HepG2 (cell line): ENCODE measurements around the gene FEV. TPM values are rescaled to one million over a fixed set of nuclear protein-coding genes. Genes with fewer than 3 reads are reported as not detected.

Experiments
- ARNT2 ChIP-seq: sonication (generic); formaldehyde crosslinking; IDR thresholded peaks from 2 replicates; pipeline ENCODE4 v1.8.0; 2022; ENCODE audit warnings: mild to moderate bottlenecking, low read depth, missing genetic modification reagents, moderate library complexity
- ARNTL ChIP-seq: sonication (generic); formaldehyde crosslinking; IDR thresholded peaks from 2 replicates; pipeline ENCODE4 v1.4.0; 2020; ENCODE audit warnings: mild to moderate bottlenecking, missing genetic modification reagents
- BRD4 ChIP-seq: sonication (generic); formaldehyde crosslinking; IDR thresholded peaks from 2 replicates; pipeline ENCODE4 v1.4.0; 2020; ENCODE audit warnings: missing genetic modification reagents
- CC2D1A ChIP-seq: sonication (generic); formaldehyde crosslinking; IDR thresholded peaks from 2 replicates; pipeline ENCODE4 v1.8.1; 2023; ENCODE audit warnings: mild to moderate bottlenecking, missing genetic modification reagents
- EHMT2 ChIP-seq: fragments of 200-600 bp; sonication (generic); IDR thresholded peaks from 2 replicates; pipeline ENCODE4 v1.7.0; 2017; ENCODE audit warnings: antibody characterized with exemption, low read depth, low read length, borderline replicate concordance
- ESRRA ChIP-seq: sonication (generic); formaldehyde crosslinking; IDR thresholded peaks from 2 replicates; pipeline ENCODE4 v1.5.1; 2020; ENCODE audit warnings: mild to moderate bottlenecking, low read depth, missing genetic modification reagents
- FOSL1 ChIP-seq: sonication (generic); formaldehyde crosslinking; IDR thresholded peaks from 2 replicates; pipeline ENCODE4 v1.9.0; 2021; ENCODE audit warnings: missing genetic modification reagents, borderline replicate concordance
- ISX ChIP-seq: sonication (generic); formaldehyde crosslinking; conservative IDR thresholded peaks from 2 replicates; pipeline ENCODE4 v1.5.0; 2020; ENCODE audit warnings: missing genetic modification reagents
- JUND ChIP-seq: sonication (generic); formaldehyde crosslinking; IDR thresholded peaks from 2 replicates; pipeline ENCODE4 v1.8.0; 2022; ENCODE audit warnings: mild to moderate bottlenecking, missing genetic modification reagents
- KMT2A ChIP-seq: sonication (generic); formaldehyde crosslinking; IDR thresholded peaks from 2 replicates; pipeline ENCODE4 v1.4.0; 2020; ENCODE audit warnings: missing genetic modification reagents
- MAFG ChIP-seq: sonication (generic); formaldehyde crosslinking; IDR thresholded peaks from 2 replicates; pipeline ENCODE4 v1.5.1; 2020; ENCODE audit warnings: mild to moderate bottlenecking, missing genetic modification reagents
- MED1 ChIP-seq: sonication (generic); formaldehyde crosslinking; IDR thresholded peaks from 2 replicates; pipeline ENCODE4 v1.4.0; 2020; ENCODE audit warnings: missing genetic modification reagents
- RAD51 ChIP-seq: fragments of 450-650 bp; IDR thresholded peaks from 2 replicates; pipeline ENCODE4 v1.6.1; 2016; ENCODE audit warnings: borderline replicate concordance
- RBFOX2 ChIP-seq: fragments of 200-400 bp; formaldehyde crosslinking; IDR thresholded peaks from 2 replicates; pipeline ENCODE4 v1.6.1; 2017; ENCODE audit warnings: low read depth, mild to moderate bottlenecking, low read length
- REST ChIP-seq, 2 experiments: IDR thresholded peaks; 2 replicates each; pipeline ENCODE4 v1.6.1; 2011 to 2012; ENCODE audit warnings: low read length in 2 of 2, borderline replicate concordance in 1 of 2, low read depth in 1 of 2, mild to moderate bottlenecking in 1 of 2, moderate library complexity in 1 of 2
- TOPORS ChIP-seq: sonication (generic); formaldehyde crosslinking; IDR thresholded peaks from 2 replicates; pipeline ENCODE4 v1.8.0; 2023; ENCODE audit warnings: mild to moderate bottlenecking, missing genetic modification reagents
- ZFY ChIP-seq: sonication (generic); formaldehyde crosslinking; IDR thresholded peaks from 2 replicates; pipeline ENCODE4 v1.4.0; 2020; ENCODE audit warnings: missing genetic modification reagents
- ZKSCAN5 ChIP-seq: sonication (generic); formaldehyde crosslinking; IDR thresholded peaks from 2 replicates; pipeline ENCODE4 v1.5.1; 2020; ENCODE audit warnings: mild to moderate bottlenecking, missing genetic modification reagents
- ZNF282 ChIP-seq: fragments of 450-650 bp; IDR thresholded peaks from 2 replicates; pipeline ENCODE4 v1.6.1; 2018; ENCODE audit not compliant: partially characterized antibody
- ZNF317 ChIP-seq: sonication (generic); formaldehyde crosslinking; IDR thresholded peaks from 2 replicates; pipeline ENCODE4 v1.5.0; 2020; ENCODE audit warnings: mild to moderate bottlenecking, missing genetic modification reagents
- ZNF615 ChIP-seq: sonication (generic); formaldehyde crosslinking; IDR thresholded peaks from 2 replicates; pipeline ENCODE4 v1.5.0; 2020; ENCODE audit warnings: mild to moderate bottlenecking, missing genetic modification reagents, borderline replicate concordance
- ZSCAN9 ChIP-seq: IDR thresholded peaks from 2 replicates; pipeline ENCODE4 v1.6.1; 2016; ENCODE audit warnings: borderline replicate concordance
- polyA plus RNA-seq, 8 experiments: library from polyadenylated mRNA; depleted of rRNA in 3 of 8; stranded (reverse) in 7 of 8; unstranded in 1 of 8; fragments of >200 nt; fragmentation: Illumina TruSeq in 4 of 8; extraction: Trizol in 4 of 8; gene quantifications; 2 replicates each; pipeline versions ENCODE4 v1.2.1 to v1.2.3, GENCODE V29; 2011 to 2016; ENCODE audit warnings: low read depth in 4 of 8, missing spikeins in 1 of 8, mixed read lengths in 1 of 8; ENCODE audit not compliant: insufficient read depth in 1 of 8
- total RNA-seq, 5 experiments: library from RNA; depleted of rRNA; stranded (reverse); fragments of >200 nt; fragmentation: Illumina TruSeq; extraction: Trizol; gene quantifications; 2 replicates each; pipeline ENCODE4 v1.2.3, GENCODE V29; 2016; ENCODE audit warnings: low read depth in 1 of 5
- TF ChIP-seq, protein P1 (sequence below): sonication (generic); formaldehyde crosslinking; IDR thresholded peaks from 2 replicates; pipeline ENCODE4 v1.5.1; 2020; ENCODE audit warnings: missing genetic modification reagents, mild to moderate bottlenecking, borderline replicate concordance
- TF ChIP-seq, protein P2 (sequence below): IDR thresholded peaks from 2 replicates; pipeline ENCODE4 v1.6.1; 2016; ENCODE audit warnings: low read depth, borderline replicate concordance
- TF ChIP-seq, protein P3 (sequence below): sonication (generic); formaldehyde crosslinking; IDR thresholded peaks from 2 replicates; pipeline ENCODE4 v1.4.0; 2020; ENCODE audit warnings: missing genetic modification reagents, mild to moderate bottlenecking, borderline replicate concordance

Gene FEV
- total and polyA plus RNA-seq, 2 of the 13 experiments (the other 11 are each of a cell fraction or from before 2014, with no cell fraction given), result not detected

GRCh38 chr2:218995972-218996711, 11.2 kb upstream of the FEV start (continued):
- TF ChIP-seq, protein P1, sequence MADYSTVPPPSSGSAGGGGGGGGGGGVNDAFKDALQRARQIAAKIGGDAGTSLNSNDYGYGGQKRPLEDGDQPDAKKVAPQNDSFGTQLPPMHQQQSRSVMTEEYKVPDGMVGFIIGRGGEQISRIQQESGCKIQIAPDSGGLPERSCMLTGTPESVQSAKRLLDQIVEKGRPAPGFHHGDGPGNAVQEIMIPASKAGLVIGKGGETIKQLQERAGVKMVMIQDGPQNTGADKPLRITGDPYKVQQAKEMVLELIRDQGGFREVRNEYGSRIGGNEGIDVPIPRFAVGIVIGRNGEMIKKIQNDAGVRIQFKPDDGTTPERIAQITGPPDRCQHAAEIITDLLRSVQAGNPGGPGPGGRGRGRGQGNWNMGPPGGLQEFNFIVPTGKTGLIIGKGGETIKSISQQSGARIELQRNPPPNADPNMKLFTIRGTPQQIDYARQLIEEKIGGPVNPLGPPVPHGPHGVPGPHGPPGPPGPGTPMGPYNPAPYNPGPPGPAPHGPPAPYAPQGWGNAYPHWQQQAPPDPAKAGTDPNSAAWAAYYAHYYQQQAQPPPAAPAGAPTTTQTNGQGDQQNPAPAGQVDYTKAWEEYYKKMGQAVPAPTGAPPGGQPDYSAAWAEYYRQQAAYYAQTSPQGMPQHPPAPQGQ, result no peak
- TF ChIP-seq KMT2A (CRISPR knock-in tag) (0 out of 2 replicates have a peak, but pooled peaks have one; percentile 38), ISX (CRISPR knock-in tag) (no peak), RBFOX2 (no peak), RAD51 (no peak), ZFY (no peak; the same call in 1 of the 2 replicates), EHMT2 (no peak), MED1 (peak; percentile 16; the same call in 1 of the 2 replicates), ZNF317 (CRISPR knock-in tag) (no peak), CC2D1A (CRISPR knock-in tag) (no peak), FOSL1 (CRISPR knock-in tag) (no peak), ZNF615 (no peak), ARNTL (CRISPR knock-in tag) (no peak), TOPORS (CRISPR knock-in tag) (no peak), JUND (CRISPR knock-in tag) (0 out of 2 replicates have a peak, but pooled peaks have one; percentile 29), ZSCAN9 (CRISPR knock-in tag) (no peak), REST (IDR thresholded peaks at IDR 0.05; ENCODE audit: borderline replicate concordance in 1 of 2, low read depth in 1 of 2, low read length in 2 of 2) (no peak), ESRRA (CRISPR knock-in tag) (no peak), BRD4 (CRISPR knock-in tag) (no peak), ARNT2 (peak; percentile 49; the same call in 1 of the 2 replicates), ZKSCAN5 (no peak), MAFG (CRISPR knock-in tag) (no peak), ZNF282 (no peak)
- TF ChIP-seq, protein P2, sequence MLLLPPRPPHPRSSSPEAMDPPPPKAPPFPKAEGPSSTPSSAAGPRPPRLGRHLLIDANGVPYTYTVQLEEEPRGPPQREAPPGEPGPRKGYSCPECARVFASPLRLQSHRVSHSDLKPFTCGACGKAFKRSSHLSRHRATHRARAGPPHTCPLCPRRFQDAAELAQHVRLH (CRISPR knock-in tag), result no peak
- TF ChIP-seq, protein P3, sequence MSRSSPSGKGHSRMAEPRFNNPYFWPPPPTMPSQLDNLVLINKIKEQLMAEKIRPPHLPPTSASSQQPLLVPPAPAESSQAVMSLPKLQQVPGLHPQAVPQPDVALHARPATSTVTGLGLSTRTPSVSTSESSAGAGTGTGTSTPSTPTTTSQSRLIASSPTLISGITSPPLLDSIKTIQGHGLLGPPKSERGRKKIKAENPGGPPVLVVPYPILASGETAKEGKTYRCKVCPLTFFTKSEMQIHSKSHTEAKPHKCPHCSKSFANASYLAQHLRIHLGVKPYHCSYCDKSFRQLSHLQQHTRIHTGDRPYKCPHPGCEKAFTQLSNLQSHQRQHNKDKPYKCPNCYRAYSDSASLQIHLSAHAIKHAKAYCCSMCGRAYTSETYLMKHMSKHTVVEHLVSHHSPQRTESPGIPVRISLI (CRISPR knock-in tag), result no peak
